Loucy (cell line): ENCODE measurements around the gene TES.

Source experiments
- EZH2phosphoT487 ChIP-seq: fragments of 200-600 bp; IDR thresholded peaks from 2 replicates; pipeline ENCODE4 v1.6.1; 2018; ENCODE audit warnings: antibody characterized with exemption, mild to moderate bottlenecking, moderate library complexity, borderline replicate concordance
- TF ChIP-seq, protein P1 (sequence below): fragments of 200-600 bp; sonication (generic); conservative IDR thresholded peaks from 2 replicates; pipeline ENCODE4 v1.5.1; 2014; ENCODE audit warnings: mild to moderate bottlenecking, antibody characterized with exemption, low read length

GRCh38 chr7:116258734-116259133 is 48.4 kb downstream of the TES start:
- TF ChIP-seq, protein P1, sequence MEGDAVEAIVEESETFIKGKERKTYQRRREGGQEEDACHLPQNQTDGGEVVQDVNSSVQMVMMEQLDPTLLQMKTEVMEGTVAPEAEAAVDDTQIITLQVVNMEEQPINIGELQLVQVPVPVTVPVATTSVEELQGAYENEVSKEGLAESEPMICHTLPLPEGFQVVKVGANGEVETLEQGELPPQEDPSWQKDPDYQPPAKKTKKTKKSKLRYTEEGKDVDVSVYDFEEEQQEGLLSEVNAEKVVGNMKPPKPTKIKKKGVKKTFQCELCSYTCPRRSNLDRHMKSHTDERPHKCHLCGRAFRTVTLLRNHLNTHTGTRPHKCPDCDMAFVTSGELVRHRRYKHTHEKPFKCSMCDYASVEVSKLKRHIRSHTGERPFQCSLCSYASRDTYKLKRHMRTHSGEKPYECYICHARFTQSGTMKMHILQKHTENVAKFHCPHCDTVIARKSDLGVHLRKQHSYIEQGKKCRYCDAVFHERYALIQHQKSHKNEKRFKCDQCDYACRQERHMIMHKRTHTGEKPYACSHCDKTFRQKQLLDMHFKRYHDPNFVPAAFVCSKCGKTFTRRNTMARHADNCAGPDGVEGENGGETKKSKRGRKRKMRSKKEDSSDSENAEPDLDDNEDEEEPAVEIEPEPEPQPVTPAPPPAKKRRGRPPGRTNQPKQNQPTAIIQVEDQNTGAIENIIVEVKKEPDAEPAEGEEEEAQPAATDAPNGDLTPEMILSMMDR: peak; percentile 91
- TF ChIP-seq EZH2phosphoT487: no peak
